H9 (cell line): ENCODE measurements around the gene ARHGEF17. TPM values are rescaled to one million over a fixed set of nuclear protein-coding genes. Genes with fewer than 3 reads are reported as not detected.

Experiments
- DNase-seq: peaks from one replicate; pipeline ENCODE4 v3.0.0-alpha.2; 2017
- H2AFZ ChIP-seq: one replicate; pipeline ENCODE4 v1.6.1; 2013; ENCODE audit warnings: mild to moderate bottlenecking, low read length, control low read depth, moderate library complexity
- H2AK5ac ChIP-seq: 2 replicates; pipeline ENCODE4 v1.6.1; 2013; ENCODE audit warnings: low read length, control low read depth, mixed read lengths; ENCODE audit not compliant: insufficient read length
- H2BK120ac ChIP-seq: one replicate; pipeline ENCODE4 v1.6.1; 2013; ENCODE audit warnings: low read depth, mild to moderate bottlenecking, low read length, control low read depth, inconsistent platforms; ENCODE audit not compliant: poor library complexity, severe bottlenecking
- H2BK12ac ChIP-seq: 2 replicates; pipeline ENCODE4 v1.6.1; 2013; ENCODE audit warnings: low read length, control low read depth, mixed read lengths, low read depth; ENCODE audit not compliant: insufficient read length
- H2BK15ac ChIP-seq: 2 replicates; pipeline ENCODE4 v1.6.1; 2013; ENCODE audit warnings: low read depth, low read length, control low read depth
- H2BK20ac ChIP-seq: one replicate; pipeline ENCODE4 v1.6.1; 2013; ENCODE audit warnings: low read depth, mild to moderate bottlenecking, low read length, control low read depth, inconsistent platforms; ENCODE audit not compliant: poor library complexity, severe bottlenecking
- H2BK5ac ChIP-seq: 2 replicates; pipeline ENCODE4 v1.6.1; 2013; ENCODE audit warnings: low read length, control low read depth, mixed read lengths; ENCODE audit not compliant: insufficient read length
- H3K14ac ChIP-seq: 2 replicates; pipeline ENCODE4 v1.6.1; 2013; ENCODE audit warnings: low read length, control low read depth; ENCODE audit not compliant: insufficient read depth
- H3K18ac ChIP-seq: 2 replicates; pipeline ENCODE4 v1.6.1; 2013; ENCODE audit warnings: low read depth, mild to moderate bottlenecking, mixed read lengths, low read length, control low read depth; ENCODE audit not compliant: insufficient read length
- H3K23ac ChIP-seq: 2 replicates; pipeline ENCODE4 v1.6.1; 2013; ENCODE audit warnings: low read length, control low read depth, mixed read lengths, low read depth; ENCODE audit not compliant: insufficient read length
- H3K23me2 ChIP-seq: 2 replicates; pipeline ENCODE4 v1.6.1; 2013; ENCODE audit warnings: low read depth, mild to moderate bottlenecking, mixed read lengths, low read length, control low read depth; ENCODE audit not compliant: insufficient read length, poor library complexity, severe bottlenecking
- H3K27ac ChIP-seq: 2 replicates; pipeline ENCODE4 v1.5.1; 2013; ENCODE audit warnings: low read length, control low read depth, mixed read lengths, low read depth; ENCODE audit not compliant: insufficient read length
- H3K27me3 ChIP-seq: 2 replicates; pipeline ENCODE4 v1.6.1; 2013; ENCODE audit warnings: low read length, control low read depth, inconsistent platforms; ENCODE audit not compliant: insufficient read depth
- H3K4ac ChIP-seq: 2 replicates; pipeline ENCODE4 v1.6.1; 2013; ENCODE audit warnings: low read depth, mild to moderate bottlenecking, control low read depth, inconsistent platforms, low read length, moderate library complexity
- H3K4me1 ChIP-seq: 2 replicates; pipeline ENCODE4 v1.6.1; 2013; ENCODE audit warnings: low read length, control low read depth, inconsistent platforms; ENCODE audit not compliant: insufficient read depth
- H3K4me2 ChIP-seq: 2 replicates; pipeline ENCODE4 v1.6.1; 2013; ENCODE audit warnings: low read length, control low read depth, mixed read lengths; ENCODE audit not compliant: insufficient read length, insufficient read depth
- H3K56ac ChIP-seq: 2 replicates; pipeline ENCODE4 v1.6.1; 2013; ENCODE audit warnings: low read depth, mild to moderate bottlenecking, mixed read lengths, low read length, control low read depth; ENCODE audit not compliant: insufficient read length
- H3K79me1 ChIP-seq: 2 replicates; pipeline ENCODE4 v1.6.1; 2013; ENCODE audit warnings: low read depth, mild to moderate bottlenecking, moderate library complexity, low read length, control low read depth, inconsistent platforms; ENCODE audit not compliant: insufficient read depth, poor library complexity, severe bottlenecking
- H3K79me2 ChIP-seq: 2 replicates; pipeline ENCODE4 v1.6.1; 2013; ENCODE audit warnings: low read length, control low read depth, inconsistent platforms; ENCODE audit not compliant: insufficient read depth
- H3K9ac ChIP-seq: 2 replicates; pipeline ENCODE4 v1.6.1; 2013; ENCODE audit warnings: low read length, control low read depth, mixed read lengths; ENCODE audit not compliant: insufficient read length; ENCODE audit errors: extremely low read depth
- H3K9me3 ChIP-seq: one replicate; pipeline ENCODE4 v1.6.1; 2013; ENCODE audit warnings: low read depth, low read length, inconsistent platforms; ENCODE audit not compliant: control insufficient read depth
- H3T11ph ChIP-seq: one replicate; pipeline ENCODE4 v1.6.1; 2013; ENCODE audit warnings: mild to moderate bottlenecking, low read length, control low read depth, inconsistent platforms
- H4K20me1 ChIP-seq: one replicate; pipeline ENCODE4 v1.6.1; 2013; ENCODE audit not compliant: control insufficient read depth, insufficient read length, insufficient read depth
- H4K5ac ChIP-seq: 2 replicates; pipeline ENCODE4 v1.6.1; 2013; ENCODE audit warnings: low read depth, mild to moderate bottlenecking, mixed read lengths, low read length, control low read depth; ENCODE audit not compliant: insufficient read length
- H4K8ac ChIP-seq: replicated peaks from 2 replicates; pipeline ENCODE4 v1.6.1; 2013; ENCODE audit warnings: low read length, control low read depth, mixed read lengths, low read depth; ENCODE audit not compliant: insufficient read length
- H4K91ac ChIP-seq: 2 replicates; pipeline ENCODE4 v1.6.1; 2013; ENCODE audit warnings: low read depth, mild to moderate bottlenecking, moderate library complexity, mixed read lengths, low read length, control low read depth; ENCODE audit not compliant: insufficient read length
- H3K27ac Mint-ChIP-seq, 3 experiments: 2 replicates in 2 of 3; 3 replicates in 1 of 3; pipeline ENCODE4 v1.8.0; 2020 to 2021; ENCODE audit warnings: mixed read lengths in 3 of 3, mild to moderate bottlenecking in 1 of 3, moderate library complexity in 1 of 3
- H3K27me3 Mint-ChIP-seq: 2 replicates; pipeline ENCODE4 v1.8.0; 2021; ENCODE audit warnings: low read depth, mild to moderate bottlenecking, moderate library complexity, mixed read lengths
- H3K36me3 Mint-ChIP-seq, 3 experiments: 2 replicates in 2 of 3; 3 replicates in 1 of 3; pipeline ENCODE4 v1.8.0; 2020 to 2021; ENCODE audit warnings: low read depth in 3 of 3, mixed read lengths in 3 of 3; ENCODE audit not compliant: insufficient read depth in 1 of 3
- H3K4me1 Mint-ChIP-seq, 2 experiments: 2 replicates each; pipeline ENCODE4 v1.8.0; 2020; ENCODE audit warnings: mixed read lengths in 2 of 2
- H3K4me3 Mint-ChIP-seq, 2 experiments: 2 replicates in 1 of 2; 3 replicates in 1 of 2; pipeline ENCODE4 v1.8.0; 2020 to 2021; ENCODE audit warnings: mild to moderate bottlenecking in 2 of 2, mixed read lengths in 2 of 2, moderate library complexity in 1 of 2
- H3K9me3 Mint-ChIP-seq, 2 experiments: 2 replicates in 1 of 2; 3 replicates in 1 of 2; pipeline ENCODE4 v1.8.0; 2020; ENCODE audit warnings: mild to moderate bottlenecking in 2 of 2, mixed read lengths in 2 of 2, moderate library complexity in 1 of 2
- WGBS: extraction: QIAGEN DNeasy Blood & Tissue Kit; methylation state at CpG from one replicate; pipeline ENCODE4 v1.1.7; 2013; ENCODE audit warnings: missing lambda C conversion rate, low lambda C conversion rate, mixed read lengths; ENCODE audit not compliant: insufficient read length; ENCODE audit errors: extremely low coverage; 5-methylcytosine and 5-hydroxymethylcytosine counted together
- total RNA-seq: library from RNA; stranded (reverse); gene quantifications from 2 replicates; pipeline ENCODE4 v1.2.1, GENCODE V29; 2021
- TF ChIP-seq, protein P1 (sequence below): fragments of 200-600 bp; sonication (generic); conservative IDR thresholded peaks from 3 replicates; pipeline ENCODE4 v1.8.0; 2021; ENCODE audit warnings: antibody characterized with exemption, mild to moderate bottlenecking

Gene ARHGEF17
- total RNA-seq, 1 experiment from 2014 or later, result 7.4 TPM

DNA sequence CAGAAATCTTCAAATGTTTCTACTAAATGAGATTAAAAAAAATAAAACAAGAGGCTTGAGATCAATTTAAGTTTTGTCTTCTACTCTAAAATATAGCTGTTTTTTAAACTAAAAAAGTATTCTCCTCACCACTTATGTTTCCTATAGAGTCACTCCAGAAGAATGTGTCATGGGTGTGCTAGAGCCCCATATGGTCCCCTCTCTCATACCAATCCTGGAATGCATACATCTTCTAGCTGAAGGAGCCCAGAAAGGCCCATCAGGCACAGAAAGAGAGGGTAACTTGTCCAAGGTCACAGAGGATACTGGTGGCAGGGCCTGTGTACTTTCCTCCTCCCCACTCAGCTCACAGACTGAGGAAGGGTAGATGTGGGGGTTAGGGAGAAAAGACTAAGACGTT lies 102.6 kb downstream of the ARHGEF17 start:
- Histone ChIP-seq H3K27me3 (no peaks in the 10 kb centered on the region), H2AFZ (no peak overlapping the region), H3K23me2 (no peaks in the 10 kb centered on the region), H3K56ac (no peak overlapping the region), H3K4ac (no peak overlapping the region), H3K27ac (no peak overlapping the region), H3K4me1 (no peaks in the 10 kb centered on the region), H3K9ac (no peak overlapping the region), H4K91ac (no peak overlapping the region), H4K5ac (no peak overlapping the region), H2BK12ac (no peak overlapping the region), H3K14ac (no peak overlapping the region), H4K8ac (no peak overlapping the region), H2BK20ac (no peak overlapping the region), H3K79me2 (no peaks in the 10 kb centered on the region), H3T11ph (no peak overlapping the region), H3K79me1 (no peaks in the 10 kb centered on the region), H3K9me3 (no peaks in the 10 kb centered on the region), H3K18ac (no peak overlapping the region), H2AK5ac (no peak overlapping the region), H4K20me1 (no peaks in the 10 kb centered on the region), H2BK15ac (no peak overlapping the region), H3K4me2 (no peak overlapping the region), H3K23ac (no peak overlapping the region), H2BK5ac (no peak overlapping the region), H2BK120ac (no peak overlapping the region)
- Mint-ChIP-seq H3K9me3 (no peaks in the 10 kb centered on the region), H3K27ac (no peak overlapping the region), H3K4me1 (peaks cover 11 to 21% of the 10 kb centered on the region in 2 experiments), H3K4me3 (no peak overlapping the region), H3K36me3 (peaks cover 18 to 33% (median 31%) of the 10 kb centered on the region in 3 experiments; a peak in 6 of 7 replicates), H3K27me3 (no peaks in the 10 kb centered on the region)
- TF ChIP-seq, protein P1, sequence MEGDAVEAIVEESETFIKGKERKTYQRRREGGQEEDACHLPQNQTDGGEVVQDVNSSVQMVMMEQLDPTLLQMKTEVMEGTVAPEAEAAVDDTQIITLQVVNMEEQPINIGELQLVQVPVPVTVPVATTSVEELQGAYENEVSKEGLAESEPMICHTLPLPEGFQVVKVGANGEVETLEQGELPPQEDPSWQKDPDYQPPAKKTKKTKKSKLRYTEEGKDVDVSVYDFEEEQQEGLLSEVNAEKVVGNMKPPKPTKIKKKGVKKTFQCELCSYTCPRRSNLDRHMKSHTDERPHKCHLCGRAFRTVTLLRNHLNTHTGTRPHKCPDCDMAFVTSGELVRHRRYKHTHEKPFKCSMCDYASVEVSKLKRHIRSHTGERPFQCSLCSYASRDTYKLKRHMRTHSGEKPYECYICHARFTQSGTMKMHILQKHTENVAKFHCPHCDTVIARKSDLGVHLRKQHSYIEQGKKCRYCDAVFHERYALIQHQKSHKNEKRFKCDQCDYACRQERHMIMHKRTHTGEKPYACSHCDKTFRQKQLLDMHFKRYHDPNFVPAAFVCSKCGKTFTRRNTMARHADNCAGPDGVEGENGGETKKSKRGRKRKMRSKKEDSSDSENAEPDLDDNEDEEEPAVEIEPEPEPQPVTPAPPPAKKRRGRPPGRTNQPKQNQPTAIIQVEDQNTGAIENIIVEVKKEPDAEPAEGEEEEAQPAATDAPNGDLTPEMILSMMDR, result no peak
- no CpG with 5 or more reads among the region's 1 CpG for WGBS
- DNase-seq, result no peak
